Measurements from ENCODE around the gene ADISSP.
A peak's percentile ranks its signal among the peaks of the same experiment; 100 is the strongest.

Gene ADISSP

GRCh38 chr20:3785240-3786125, 17.9 kb upstream of the ADISSP start:
- DNase-seq (ENCODE audit: low read depth): no peak
- H3K4me3 ChIP-seq (ENCODE audit: control insufficient read depth, low read depth, low read length): peak overlapping the region; percentile 72

GRCh38 chr20:3784863-3785239, 17.3 kb upstream of the ADISSP start:
- no peak for TF ChIP-seq CTCF (conservative IDR thresholded peaks at IDR 0.05; ENCODE audit: control insufficient read depth, insufficient read depth, low read depth, low read length)
- H3K4me3 ChIP-seq (ENCODE audit: control insufficient read depth, low read depth, low read length): peak overlapping the region; percentile 72
- no peak for DNase-seq (ENCODE audit: low read depth)

More at GRCh38 chr20:3785240-3786125, 17.9 kb upstream of the ADISSP start:
- TF ChIP-seq CTCF (conservative IDR thresholded peaks at IDR 0.05; ENCODE audit: control insufficient read depth, insufficient read depth, low read depth, low read length): no peak

- no peak for TF ChIP-seq CTCF (conservative IDR thresholded peaks at IDR 0.05; ENCODE audit: control insufficient read depth, insufficient read depth, low read depth, low read length)
- peak; percentile 59 for DNase-seq (ENCODE audit: low read depth)
- H3K4me3 ChIP-seq (ENCODE audit: control insufficient read depth, low read depth, low read length): peak overlapping the region; percentile 72
Measured at GRCh38 chr20:3784216-3784853, 16.8 kb upstream of the ADISSP start.

- TF ChIP-seq CTCF (conservative IDR thresholded peaks at IDR 0.05; ENCODE audit: control insufficient read depth, insufficient read depth, low read depth, low read length): no peak
- no peak for DNase-seq (ENCODE audit: low read depth)
- H3K4me3 ChIP-seq (ENCODE audit: control insufficient read depth, low read depth, low read length): peak overlapping the region; percentile 72
Measured at GRCh38 chr20:3783511-3784195, 16.1 kb upstream of the ADISSP start.

GRCh38 chr20:3783068-3783489, 15.5 kb upstream of the ADISSP start:
- H3K4me3 ChIP-seq (ENCODE audit: control insufficient read depth, low read depth, low read length): no peak overlapping the region
- DNase-seq (ENCODE audit: low read depth): no peak
- TF ChIP-seq CTCF (conservative IDR thresholded peaks at IDR 0.05; ENCODE audit: control insufficient read depth, insufficient read depth, low read depth, low read length): no peak

GRCh38 chr20:3782597-3782996, 15.0 kb upstream of the ADISSP start:
- no peak overlapping the region for H3K4me3 ChIP-seq (ENCODE audit: control insufficient read depth, low read depth, low read length)
- TF ChIP-seq CTCF (conservative IDR thresholded peaks at IDR 0.05; ENCODE audit: control insufficient read depth, insufficient read depth, low read depth, low read length): no peak
- no peak for DNase-seq (ENCODE audit: low read depth)
